ENCODE data around the gene LYST.

LYST gene

DNA sequence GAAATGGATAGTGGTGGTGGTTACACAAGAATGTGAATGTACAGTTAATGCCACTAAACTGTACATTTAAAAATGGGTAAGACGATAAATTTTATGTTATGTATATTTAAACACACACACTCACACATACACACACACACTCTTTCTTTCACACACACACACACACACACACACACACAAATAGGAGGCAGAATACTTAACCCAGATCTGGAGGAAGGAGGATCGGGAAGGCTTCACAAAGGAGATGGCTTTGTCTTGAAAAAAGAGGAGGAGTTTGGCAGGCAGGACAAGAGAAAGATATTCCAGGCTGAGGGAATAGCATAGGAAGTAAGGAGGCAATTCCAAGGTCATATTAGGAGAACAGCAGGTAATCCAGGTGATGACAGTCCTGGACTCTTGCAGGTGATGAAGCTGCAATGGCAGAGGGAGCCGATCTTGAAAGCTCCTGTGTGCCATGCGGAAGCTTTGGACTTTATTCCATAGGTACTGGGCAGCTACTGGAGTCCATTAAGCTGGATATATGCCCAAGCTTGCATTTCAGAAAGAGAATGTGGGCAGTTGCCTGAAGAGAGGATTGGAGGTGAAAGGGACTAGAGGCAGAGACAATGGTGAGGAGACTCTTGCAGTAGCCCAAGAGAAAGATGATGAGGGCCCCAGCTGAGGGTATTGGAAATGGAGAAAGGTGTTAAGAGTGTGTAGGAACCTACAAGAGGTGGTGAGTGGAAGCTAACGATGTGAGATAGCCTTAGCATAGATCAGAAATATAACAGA, 15.4 kb upstream of the LYST start:
- TF ChIP-seq, protein P1, sequence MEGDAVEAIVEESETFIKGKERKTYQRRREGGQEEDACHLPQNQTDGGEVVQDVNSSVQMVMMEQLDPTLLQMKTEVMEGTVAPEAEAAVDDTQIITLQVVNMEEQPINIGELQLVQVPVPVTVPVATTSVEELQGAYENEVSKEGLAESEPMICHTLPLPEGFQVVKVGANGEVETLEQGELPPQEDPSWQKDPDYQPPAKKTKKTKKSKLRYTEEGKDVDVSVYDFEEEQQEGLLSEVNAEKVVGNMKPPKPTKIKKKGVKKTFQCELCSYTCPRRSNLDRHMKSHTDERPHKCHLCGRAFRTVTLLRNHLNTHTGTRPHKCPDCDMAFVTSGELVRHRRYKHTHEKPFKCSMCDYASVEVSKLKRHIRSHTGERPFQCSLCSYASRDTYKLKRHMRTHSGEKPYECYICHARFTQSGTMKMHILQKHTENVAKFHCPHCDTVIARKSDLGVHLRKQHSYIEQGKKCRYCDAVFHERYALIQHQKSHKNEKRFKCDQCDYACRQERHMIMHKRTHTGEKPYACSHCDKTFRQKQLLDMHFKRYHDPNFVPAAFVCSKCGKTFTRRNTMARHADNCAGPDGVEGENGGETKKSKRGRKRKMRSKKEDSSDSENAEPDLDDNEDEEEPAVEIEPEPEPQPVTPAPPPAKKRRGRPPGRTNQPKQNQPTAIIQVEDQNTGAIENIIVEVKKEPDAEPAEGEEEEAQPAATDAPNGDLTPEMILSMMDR (IDR thresholded peaks at IDR 0.05; ENCODE audit: low read length), result no peak
- no peak for TF ChIP-seq EZH2 (optimal IDR thresholded peaks at IDR 0.05; ENCODE audit: low read depth, low read length)
- no peak for TF ChIP-seq EZH2phosphoT487 (IDR thresholded peaks at IDR 0.05; ENCODE audit: low read length)
- peaks cover 3% of the 10 kb centered on the region; the same call in 1 of the 2 replicates for H3K4me1 ChIP-seq (ENCODE audit: low read length)
- H3K9ac ChIP-seq (ENCODE audit: low read length), result no peak overlapping the region
- no peak overlapping the region for H2AFZ ChIP-seq (ENCODE audit: low read length)
- H3K27ac ChIP-seq (ENCODE audit: low read length), result no peak overlapping the region
- no peaks in the 10 kb centered on the region for H3F3A ChIP-seq (ENCODE audit: insufficient read depth, low read length)
- no peaks in the 10 kb centered on the region for H3K9me2 ChIP-seq (replicated peaks; ENCODE audit: insufficient read depth, low read length)
- no peak overlapping the region for H3K4me3 ChIP-seq (ENCODE audit: low read length)
- no peaks in the 10 kb centered on the region for H3K79me2 ChIP-seq (ENCODE audit: low read length)
- H3K36me3 ChIP-seq (replicated peaks; ENCODE audit: insufficient read depth, low read length), result no peaks in the 10 kb centered on the region
- H3K27me3 ChIP-seq (replicated peaks; ENCODE audit: insufficient read depth, low read length), result no peaks in the 10 kb centered on the region
- no peak for DNase-seq
- no peaks in the 10 kb centered on the region for H3K9me3 ChIP-seq (replicated peaks; ENCODE audit: insufficient read depth, low read length)
- no peak overlapping the region for H3K4me2 ChIP-seq (ENCODE audit: low read depth, low read length)
- no peaks in the 10 kb centered on the region for H4K20me1 ChIP-seq (ENCODE audit: insufficient read depth, low read length)

DNA sequence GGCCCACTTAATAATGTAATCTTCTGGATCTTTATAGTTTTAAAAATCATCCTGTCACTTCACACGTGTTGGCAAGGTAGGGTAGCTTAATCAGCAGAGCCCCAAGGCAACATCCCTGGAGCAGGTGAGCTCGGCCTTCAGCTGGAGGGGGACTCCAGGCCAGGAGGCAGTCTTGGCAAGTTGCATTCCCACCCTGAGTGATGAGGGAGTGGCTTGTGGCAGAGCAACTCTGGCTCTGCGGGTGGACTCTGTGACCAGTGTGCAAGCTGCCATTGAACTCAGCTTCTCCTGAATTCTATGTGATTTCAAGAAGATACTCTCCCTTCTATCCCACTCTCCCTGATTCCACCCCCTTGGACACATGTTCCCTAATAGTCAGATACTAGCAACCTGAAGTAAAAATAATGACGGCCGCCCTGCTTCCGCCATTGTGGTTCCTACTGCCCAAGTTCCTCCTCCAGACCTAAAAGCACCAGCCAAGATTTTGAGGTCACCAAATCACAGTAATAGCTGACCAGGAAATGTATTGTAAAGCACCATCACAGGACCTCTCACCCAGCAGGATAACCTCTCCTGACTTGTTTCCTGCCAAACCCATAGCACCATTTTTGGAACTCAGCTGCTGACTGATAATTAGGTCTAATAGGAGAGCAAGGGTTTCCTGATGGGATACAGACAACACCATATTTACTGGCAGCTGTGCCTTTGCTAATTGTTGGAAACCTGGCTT, 11.5 kb upstream of the LYST start:
- H4K20me1 ChIP-seq (ENCODE audit: insufficient read depth, low read length), result no peaks in the 10 kb centered on the region
- H3K9me2 ChIP-seq (replicated peaks; ENCODE audit: insufficient read depth, low read length), result no peaks in the 10 kb centered on the region
- no peak for TF ChIP-seq EZH2phosphoT487 (IDR thresholded peaks at IDR 0.05; ENCODE audit: low read length)
- TF ChIP-seq, protein P1 (IDR thresholded peaks at IDR 0.05; ENCODE audit: low read length), result no peak
- TF ChIP-seq EZH2 (optimal IDR thresholded peaks at IDR 0.05; ENCODE audit: low read depth, low read length), result no peak
- no peaks in the 10 kb centered on the region for H3K27me3 ChIP-seq (replicated peaks; ENCODE audit: insufficient read depth, low read length)
- no peak overlapping the region for H3K4me2 ChIP-seq (ENCODE audit: low read depth, low read length)
- no peaks in the 10 kb centered on the region for H3F3A ChIP-seq (ENCODE audit: insufficient read depth, low read length)
- H3K9ac ChIP-seq (ENCODE audit: low read length), result no peak overlapping the region
- H3K4me1 ChIP-seq (ENCODE audit: low read length), result peaks cover 3% of the 10 kb centered on the region; the same call in 1 of the 2 replicates
- H2AFZ ChIP-seq (ENCODE audit: low read length), result no peak overlapping the region
- H3K36me3 ChIP-seq (replicated peaks; ENCODE audit: insufficient read depth, low read length), result no peaks in the 10 kb centered on the region
- no peaks in the 10 kb centered on the region for H3K9me3 ChIP-seq (replicated peaks; ENCODE audit: insufficient read depth, low read length)
- H3K27ac ChIP-seq (ENCODE audit: low read length), result no peak overlapping the region
- no peak for DNase-seq
- no peaks in the 10 kb centered on the region for H3K79me2 ChIP-seq (ENCODE audit: low read length)
- H3K4me3 ChIP-seq (ENCODE audit: low read length), result no peak overlapping the region

DNA sequence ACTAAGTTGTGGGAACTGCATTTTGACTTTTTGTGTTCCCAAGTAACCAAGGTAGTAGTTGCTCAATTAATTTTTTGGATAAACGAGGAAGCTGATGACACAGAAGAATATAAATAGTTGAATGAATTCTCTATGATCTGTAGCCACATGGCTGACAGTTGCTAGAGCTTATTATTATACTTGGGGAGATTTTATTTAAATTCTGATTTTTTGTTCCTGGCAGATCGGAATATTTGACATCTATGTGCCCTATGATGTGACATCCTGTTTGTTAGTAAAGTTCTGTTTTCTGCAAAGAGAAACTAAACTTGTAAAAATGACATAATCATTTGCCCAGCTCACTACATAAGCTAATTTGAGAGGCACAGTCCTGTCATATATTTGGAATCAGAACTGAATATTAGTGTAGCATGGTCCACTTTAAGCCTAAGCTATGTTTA, 9.7 kb upstream of the LYST start:
- DNase-seq, result no peak
- Histone ChIP-seq H3K79me2 (ENCODE audit: low read length) (no peaks in the 10 kb centered on the region), H3K4me3 (ENCODE audit: low read length) (no peak overlapping the region), H3K27me3 (replicated peaks; ENCODE audit: insufficient read depth, low read length) (no peaks in the 10 kb centered on the region), H3F3A (ENCODE audit: insufficient read depth, low read length) (no peaks in the 10 kb centered on the region), H3K36me3 (replicated peaks; ENCODE audit: insufficient read depth, low read length) (no peaks in the 10 kb centered on the region), H3K9me2 (replicated peaks; ENCODE audit: insufficient read depth, low read length) (no peaks in the 10 kb centered on the region), H3K4me1 (ENCODE audit: low read length) (peaks cover 3% of the 10 kb centered on the region; the same call in 1 of the 2 replicates), H3K9me3 (replicated peaks; ENCODE audit: insufficient read depth, low read length) (no peaks in the 10 kb centered on the region), H2AFZ (ENCODE audit: low read length) (no peak overlapping the region), H4K20me1 (ENCODE audit: insufficient read depth, low read length) (no peaks in the 10 kb centered on the region), H3K9ac (ENCODE audit: low read length) (no peak overlapping the region), H3K4me2 (ENCODE audit: low read depth, low read length) (no peak overlapping the region), H3K27ac (ENCODE audit: low read length) (no peak overlapping the region)
- TF ChIP-seq EZH2phosphoT487 (IDR thresholded peaks at IDR 0.05; ENCODE audit: low read length) (no peak), EZH2 (optimal IDR thresholded peaks at IDR 0.05; ENCODE audit: low read depth, low read length) (no peak)
- TF ChIP-seq, protein P1 (IDR thresholded peaks at IDR 0.05; ENCODE audit: low read length), result no peak

Measured in MM.1S (cell line).